GM23248 (cell line): ENCODE results near the gene ROR1. TPM values are rescaled to one million over a fixed set of nuclear protein-coding genes. Genes with fewer than 3 reads are reported as not detected.
"Not testable (repeated sequence)": the region's sequence is repeated elsewhere in the genome, so short reads cannot be mapped to it uniquely, and the experiment has no call there.

Source experiments
- DNase-seq: peaks from one replicate; pipeline ENCODE4 v3.0.0-alpha.2; 2015
- H2AFZ ChIP-seq: fragments of 200-600 bp; sonication (generic); 2 replicates; pipeline ENCODE4 v1.6.1; 2016; ENCODE audit warnings: antibody characterized with exemption
- H3F3A ChIP-seq: fragments of 200-600 bp; sonication (generic); 2 replicates; pipeline ENCODE4 v1.6.1; 2016; ENCODE audit warnings: mild to moderate bottlenecking, antibody characterized with exemption, mixed run types; ENCODE audit not compliant: insufficient read depth
- H3K27ac ChIP-seq: fragments of 200-600 bp; sonication (generic); 2 replicates; pipeline ENCODE4 v1.5.1; 2016; ENCODE audit warnings: mild to moderate bottlenecking
- H3K27me3 ChIP-seq: fragments of 200-600 bp; sonication (generic); replicated peaks from 2 replicates; pipeline ENCODE4 v1.6.1; 2016; ENCODE audit warnings: mild to moderate bottlenecking; ENCODE audit not compliant: insufficient read depth
- H3K36me3 ChIP-seq: fragments of 200-600 bp; sonication (generic); 2 replicates; pipeline ENCODE4 v1.6.1; 2016; ENCODE audit warnings: low read depth, mild to moderate bottlenecking
- H3K4me1 ChIP-seq: fragments of 200-600 bp; sonication (generic); 2 replicates; pipeline ENCODE4 v1.6.1; 2016; ENCODE audit warnings: mild to moderate bottlenecking; ENCODE audit not compliant: insufficient read depth
- H3K4me2 ChIP-seq: fragments of 200-600 bp; sonication (generic); one replicate; pipeline ENCODE4 v1.6.1; 2016; ENCODE audit warnings: mild to moderate bottlenecking; ENCODE audit not compliant: unreplicated experiment
- H3K4me3 ChIP-seq: fragments of 200-600 bp; sonication (generic); 2 replicates; pipeline ENCODE4 v1.5.1; 2016; ENCODE audit warnings: mild to moderate bottlenecking
- H3K79me2 ChIP-seq: fragments of 200-600 bp; sonication (generic); 2 replicates; pipeline ENCODE4 v1.6.1; 2016; ENCODE audit warnings: mild to moderate bottlenecking; ENCODE audit not compliant: insufficient read depth
- H3K9ac ChIP-seq: fragments of 200-600 bp; sonication (generic); 2 replicates; pipeline ENCODE4 v1.6.1; 2016; ENCODE audit warnings: mild to moderate bottlenecking
- H3K9me2 ChIP-seq: fragments of 200-600 bp; sonication (generic); 2 replicates; pipeline ENCODE4 v1.6.1; 2016; ENCODE audit warnings: mixed run types, mild to moderate bottlenecking, moderate library complexity; ENCODE audit not compliant: insufficient read depth
- H3K9me3 ChIP-seq: fragments of 200-600 bp; sonication (generic); one replicate; pipeline ENCODE4 v1.6.1; 2017; ENCODE audit warnings: low read depth
- H4K20me1 ChIP-seq: fragments of 200-600 bp; sonication (generic); 2 replicates; pipeline ENCODE4 v1.6.0; 2016; ENCODE audit not compliant: insufficient read depth
- EZH2 ChIP-seq: fragments of 200-600 bp; sonication (generic); IDR thresholded peaks from 2 replicates; pipeline ENCODE4 v1.6.1; 2018; ENCODE audit warnings: antibody characterized with exemption, mild to moderate bottlenecking; ENCODE audit not compliant: insufficient read depth, poor library complexity, severe bottlenecking
- EZH2phosphoT487 ChIP-seq: fragments of 200-600 bp; sonication (generic); IDR thresholded peaks from 2 replicates; pipeline ENCODE4 v1.6.1; 2018; ENCODE audit warnings: antibody characterized with exemption, moderate library complexity, mild to moderate bottlenecking, low read depth; ENCODE audit not compliant: insufficient read depth
- WGBS, 2 experiments: methylation state at CpG; one replicate each; pipeline ENCODE4 v1.1.6; 2015 to 2017; ENCODE audit warnings: low lambda C conversion rate in 2 of 2, low coverage in 1 of 2; ENCODE audit errors: missing lambda C conversion rate in 2 of 2; 5-methylcytosine and 5-hydroxymethylcytosine counted together
- in situ Hi-C: fragments of 300-500 bp; cut with MboI; formaldehyde crosslinking; loops from 2 replicates; pipeline ENCODE4 v1.15.0; 2020
- polyA plus RNA-seq: library from polyadenylated mRNA; unstranded; fragments of >200 nt; fragmentation: Nextera tagmentation; extraction: Ambion mirVana; gene quantifications from 2 replicates; pipeline ENCODE4 v1.2.1, GENCODE V29; 2016
- total RNA-seq: library from RNA; depleted of rRNA; stranded (reverse); fragments of >200 nt; shearing (Covaris generic); gene quantifications from 2 replicates; pipeline ENCODE4 v1.2.3, GENCODE V29; 2014

The ROR1 gene
- total and polyA plus RNA-seq, 2 experiments from 2014 or later: 12.0 to 13.3 TPM

GRCh38 chr1:63807046-63807445 is 33.2 kb downstream of the ROR1 start:
- Histone ChIP-seq H3K79me2 (peaks cover 50% of the 10 kb centered on the region), H3K27me3 (no peaks in the 10 kb centered on the region), H3K9me2 (no peaks in the 10 kb centered on the region), H4K20me1 (no peaks in the 10 kb centered on the region; the same call in 1 of the 2 replicates), H2AFZ (no peak overlapping the region), H3K36me3 (no peaks in the 10 kb centered on the region), H3K9ac (no peak overlapping the region), H3K4me2 (no peak overlapping the region), H3K4me3 (no peak overlapping the region), H3K27ac (no peak overlapping the region), H3F3A (no peaks in the 10 kb centered on the region), H3K9me3 (no peaks in the 10 kb centered on the region), H3K4me1 (no peaks in the 10 kb centered on the region)
- no peak for TF ChIP-seq EZH2phosphoT487
- no peak for TF ChIP-seq EZH2
- no peak for DNase-seq
- in situ Hi-C loops: no loop called here
- WGBS, 2 experiments: 100% methylated on average over 1 of the region's 1 CpG

DNA sequence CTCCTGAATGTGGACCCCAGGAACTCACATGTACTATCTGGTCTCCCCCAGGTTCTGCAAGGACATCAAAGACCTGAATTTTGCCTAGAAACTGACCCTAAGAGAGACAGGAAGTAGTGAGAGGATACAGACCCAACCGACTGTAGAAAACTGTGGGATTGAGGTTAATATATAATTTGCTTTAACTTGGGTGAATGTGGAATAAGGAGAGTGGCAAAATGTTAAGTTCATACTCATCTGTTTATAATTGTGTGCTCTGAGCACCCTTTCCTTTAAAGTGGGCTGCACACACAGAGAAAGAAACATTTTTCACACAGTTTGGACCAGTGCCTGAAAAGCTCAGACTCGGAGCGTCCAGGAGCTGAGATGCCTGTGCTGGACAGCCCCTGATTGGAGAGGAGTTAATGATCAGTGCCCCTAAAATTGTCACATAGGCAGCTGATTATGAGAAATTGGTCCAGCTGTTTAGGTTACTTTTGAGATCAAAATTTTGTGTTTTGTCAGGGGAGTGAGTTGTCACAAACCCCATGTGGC is 37.2 kb downstream of the ROR1 start:
- peaks cover 16% of the 10 kb centered on the region for H3F3A ChIP-seq
- no peak for DNase-seq
- no peak overlapping the region for H2AFZ ChIP-seq
- TF ChIP-seq EZH2 (no peak), EZH2phosphoT487 (no peak)
- H3K79me2 ChIP-seq: peaks cover 49% of the 10 kb centered on the region
- WGBS, 2 experiments: 83 to 84% methylated on average over 3 of the region's 3 CpGs
- no peak overlapping the region for H3K4me2 ChIP-seq
- H3K4me3 ChIP-seq: no peak overlapping the region
- no peak overlapping the region for H3K27ac ChIP-seq
- no peaks in the 10 kb centered on the region for H3K36me3 ChIP-seq
- H3K9ac ChIP-seq: no peak overlapping the region
- H4K20me1 ChIP-seq: no peaks in the 10 kb centered on the region; the same call in 1 of the 2 replicates
- H3K27me3 ChIP-seq: no peaks in the 10 kb centered on the region
- in situ Hi-C loops: no loop called here
- H3K9me2 ChIP-seq: no peaks in the 10 kb centered on the region
- no peaks in the 10 kb centered on the region for H3K9me3 ChIP-seq
- peaks cover 15% of the 10 kb centered on the region for H3K4me1 ChIP-seq

DNA sequence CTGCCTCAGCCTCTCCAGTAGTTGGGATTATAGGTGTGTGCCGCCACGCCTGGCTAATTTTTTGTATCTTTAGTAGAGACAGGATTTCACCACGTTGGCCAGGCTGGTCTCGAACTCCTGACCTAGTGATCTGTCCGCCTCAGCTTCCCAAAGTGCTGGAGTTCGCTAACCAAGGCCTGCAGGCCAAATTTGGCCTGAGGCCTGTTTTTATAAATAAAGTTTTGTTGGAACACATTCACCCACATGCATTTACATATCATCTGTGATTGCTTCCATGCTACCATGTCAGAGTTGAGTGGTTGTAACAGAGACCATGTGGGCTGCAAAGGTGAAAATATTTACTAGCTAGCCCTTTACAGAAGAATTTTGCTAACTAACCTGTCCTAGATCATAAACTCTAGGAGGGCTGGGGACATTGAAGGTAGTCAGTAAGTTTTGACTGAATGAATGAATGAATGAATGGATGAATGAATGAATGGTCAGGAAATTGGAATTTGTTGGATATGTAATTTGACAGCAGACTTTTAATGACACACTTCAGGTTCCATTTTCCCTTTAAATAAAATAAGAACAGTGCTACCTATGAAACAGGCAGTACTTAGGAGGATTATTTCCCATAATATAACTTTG is 38.4 kb downstream of the ROR1 start:
- Histone ChIP-seq H3K4me1 (peaks cover 15% of the 10 kb centered on the region), H3K9ac (no peak overlapping the region), H3F3A (peaks cover 16% of the 10 kb centered on the region), H3K27me3 (no peaks in the 10 kb centered on the region), H3K36me3 (no peaks in the 10 kb centered on the region), H2AFZ (no peak overlapping the region), H3K4me3 (no peak overlapping the region), H3K79me2 (peaks cover 61% of the 10 kb centered on the region), H3K9me2 (no peaks in the 10 kb centered on the region), H3K9me3 (no peaks in the 10 kb centered on the region), H3K27ac (no peak overlapping the region), H4K20me1 (no peaks in the 10 kb centered on the region; the same call in 1 of the 2 replicates), H3K4me2 (no peak overlapping the region)
- DNase-seq: no peak
- in situ Hi-C loops: no loop called here
- TF ChIP-seq EZH2phosphoT487: no peak
- no peak for TF ChIP-seq EZH2
- whole genome bisulfite sequencing, 2 experiments: 96 to 98% methylated on average over 6 of the region's 6 CpGs

- no peak overlapping the region for H2AFZ ChIP-seq
- H3K9me2 ChIP-seq: no peaks in the 10 kb centered on the region
- peaks cover 17% of the 10 kb centered on the region for H3K4me1 ChIP-seq
- no peaks in the 10 kb centered on the region for H3K36me3 ChIP-seq
- H3K9me3 ChIP-seq: no peaks in the 10 kb centered on the region
- H3K79me2 ChIP-seq: peaks cover 57% of the 10 kb centered on the region
- peak; percentile 79 for DNase-seq
- no peak overlapping the region for H3K4me3 ChIP-seq
- in situ Hi-C loops: no loop called here
- peak overlapping the region; percentile 33 for H3K4me2 ChIP-seq
- WGBS, 2 experiments: 11 to 15% methylated on average over 3 of the region's 3 CpGs
- peak overlapping the region; percentile 59 for H3K27ac ChIP-seq
- peaks cover 16% of the 10 kb centered on the region for H3F3A ChIP-seq
- peak overlapping the region; percentile 39; the same call in 1 of the 2 replicates for H3K9ac ChIP-seq
- no peaks in the 10 kb centered on the region for H3K27me3 ChIP-seq
- TF ChIP-seq EZH2 (no peak), EZH2phosphoT487 (no peak)
- no peaks in the 10 kb centered on the region; the same call in 1 of the 2 replicates for H4K20me1 ChIP-seq
Measured at GRCh38 chr1:63813829-63814277, 40.0 kb downstream of the ROR1 start.

DNA sequence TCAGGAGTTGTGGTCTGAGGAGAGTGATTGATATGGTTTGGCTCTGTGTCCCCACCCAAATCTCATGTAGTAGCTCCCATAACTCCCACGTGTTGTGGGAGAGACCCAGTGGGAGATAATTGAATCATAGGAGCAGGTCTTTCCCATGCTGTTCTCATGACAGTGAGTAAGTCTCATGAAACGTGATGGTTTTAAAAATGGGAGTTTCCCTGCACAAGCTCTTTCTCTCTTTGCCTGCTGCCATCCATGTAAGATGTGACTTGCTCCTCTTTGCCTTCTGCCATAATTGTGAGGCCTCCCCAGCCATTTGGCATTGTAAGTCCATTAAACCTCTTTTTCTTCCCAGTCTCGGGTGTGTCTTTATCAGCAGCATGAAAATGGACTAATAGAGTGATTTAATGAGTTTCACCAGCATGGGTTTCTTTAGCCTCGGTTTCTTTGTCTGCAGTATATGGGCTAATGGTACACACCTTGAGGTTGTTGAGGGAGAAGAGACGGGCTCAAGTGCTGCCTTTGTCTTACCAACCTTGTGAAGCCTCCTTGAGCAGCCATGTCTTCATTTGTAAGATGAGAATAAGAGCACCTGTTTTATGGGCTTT is 42.5 kb downstream of the ROR1 start:
- H3K9me3 ChIP-seq, H2AFZ ChIP-seq, H3K4me3 ChIP-seq, H3K27me3 ChIP-seq, H3K4me2 ChIP-seq, H3K36me3 ChIP-seq, H3K27ac ChIP-seq, H3K9ac ChIP-seq, DNase-seq, in situ Hi-C loops, H4K20me1 ChIP-seq, H3K9me2 ChIP-seq: not testable (repeated sequence)
- 57 to 70% methylated on average over 5 of the region's 5 CpGs for WGBS, 2 experiments
- Histone ChIP-seq H3K4me1 (peaks cover 25% of the 10 kb centered on the region), H3F3A (peaks cover 16% of the 10 kb centered on the region), H3K79me2 (peaks cover 71% of the 10 kb centered on the region)
